ENCODE measurements around the gene GTF3C5. TPM values are rescaled to one million over a fixed set of nuclear protein-coding genes. Genes with fewer than 3 reads are reported as not detected.

The GTF3C5 gene
- total and polyA plus RNA-seq, 9 of the 15 experiments (the other 6 are each of a cell fraction or from before 2014, with no cell fraction given): 3.8 to 118 (median 83.7) TPM

- TF ChIP-seq ZNF707 (CRISPR knock-in tag; conservative IDR thresholded peaks at IDR 0.05) (no peak), GTF3C2 (IDR thresholded peaks at IDR 0.05; ENCODE audit: borderline replicate concordance, extremely low read depth, insufficient read length) (no peak), ZNF407 (IDR thresholded peaks at IDR 0.05; ENCODE audit: low read depth) (no peak), STAT5B (CRISPR knock-in tag; IDR thresholded peaks at IDR 0.05) (no peak), THAP7 (CRISPR knock-in tag; IDR thresholded peaks at IDR 0.05) (no peak), HES1 (IDR thresholded peaks at IDR 0.05; ENCODE audit: low read depth) (peak; percentile 78), L3MBTL2 (IDR thresholded peaks at IDR 0.05) (peak; percentile 43; the same call in 1 of the 2 replicates), SPI1 (IDR thresholded peaks at IDR 0.05; ENCODE audit: borderline replicate concordance, low read depth, low read length) (peak; percentile 65), NR2C1 (IDR thresholded peaks at IDR 0.05) (no peak), NR2C1 (tag; IDR thresholded peaks at IDR 0.05) (no peak), RBM22 (IDR thresholded peaks at IDR 0.05; ENCODE audit: low read depth, low read length, poor library complexity, severe bottlenecking) (no peak), MTA1 (IDR thresholded peaks at IDR 0.05; ENCODE audit: borderline replicate concordance) (peak; percentile 62; the same call in 1 of the 2 replicates), IRF1 (CRISPR knock-in tag; IDR thresholded peaks at IDR 0.05; ENCODE audit: borderline replicate concordance) (no peak)
These were observed 36.2 kb upstream of the GTF3C5 start (continued) for GRCh38 chr9:132994410-132995120.
